KOPT-K1 (cell line): Measurements from ENCODE around the gene ZBTB48.
A peak's percentile ranks its signal among the peaks of the same experiment; 100 is the strongest.

Source experiments
- H3K27ac ChIP-seq: fragments of 200-600 bp; sonication (generic); 2 replicates; pipeline ENCODE4 v1.5.1; 2016; ENCODE audit warnings: antibody characterized with exemption, mild to moderate bottlenecking, low read depth, low read length; ENCODE audit not compliant: poor library complexity, severe bottlenecking
- H3K36me3 ChIP-seq: fragments of 200-600 bp; sonication (generic); 2 replicates; pipeline ENCODE4 v1.5.1; 2017; ENCODE audit warnings: antibody characterized with exemption, mild to moderate bottlenecking, low read length, moderate library complexity; ENCODE audit not compliant: insufficient read depth
- H3K9me3 ChIP-seq: fragments of 200-600 bp; sonication (generic); 2 replicates; pipeline ENCODE4 v1.5.1; 2017; ENCODE audit warnings: antibody characterized with exemption, low read length, mild to moderate bottlenecking; ENCODE audit not compliant: insufficient read depth, poor library complexity, severe bottlenecking

Gene ZBTB48

GRCh38 chr1:6612641-6613360 is 33.0 kb downstream of the ZBTB48 start:
- no peaks in the 10 kb centered on the region for H3K9me3 ChIP-seq
- H3K36me3 ChIP-seq, result peaks cover 14% of the 10 kb centered on the region
- peak overlapping the region; percentile 78 for H3K27ac ChIP-seq

GRCh38 chr1:6613361-6614018 is 33.7 kb downstream of the ZBTB48 start, which contains the start of gene PHF13:
TSS of gene PHF13 (plus strand) at chr1:6613731. CDS start at chr1:6614067, 336 bp downstream.
- Histone ChIP-seq H3K36me3 (peaks cover 21% of the 10 kb centered on the region), H3K27ac (peak within 1 kb of the TSS; percentile 78), H3K9me3 (no peaks in the 10 kb centered on the region)

- no peaks in the 10 kb centered on the region for H3K9me3 ChIP-seq
- peak overlapping the region; percentile 78 for H3K27ac ChIP-seq
- peaks cover 29% of the 10 kb centered on the region for H3K36me3 ChIP-seq
Observed at GRCh38 chr1:6614019-6614928, 34.5 kb downstream of the ZBTB48 start.

DNA sequence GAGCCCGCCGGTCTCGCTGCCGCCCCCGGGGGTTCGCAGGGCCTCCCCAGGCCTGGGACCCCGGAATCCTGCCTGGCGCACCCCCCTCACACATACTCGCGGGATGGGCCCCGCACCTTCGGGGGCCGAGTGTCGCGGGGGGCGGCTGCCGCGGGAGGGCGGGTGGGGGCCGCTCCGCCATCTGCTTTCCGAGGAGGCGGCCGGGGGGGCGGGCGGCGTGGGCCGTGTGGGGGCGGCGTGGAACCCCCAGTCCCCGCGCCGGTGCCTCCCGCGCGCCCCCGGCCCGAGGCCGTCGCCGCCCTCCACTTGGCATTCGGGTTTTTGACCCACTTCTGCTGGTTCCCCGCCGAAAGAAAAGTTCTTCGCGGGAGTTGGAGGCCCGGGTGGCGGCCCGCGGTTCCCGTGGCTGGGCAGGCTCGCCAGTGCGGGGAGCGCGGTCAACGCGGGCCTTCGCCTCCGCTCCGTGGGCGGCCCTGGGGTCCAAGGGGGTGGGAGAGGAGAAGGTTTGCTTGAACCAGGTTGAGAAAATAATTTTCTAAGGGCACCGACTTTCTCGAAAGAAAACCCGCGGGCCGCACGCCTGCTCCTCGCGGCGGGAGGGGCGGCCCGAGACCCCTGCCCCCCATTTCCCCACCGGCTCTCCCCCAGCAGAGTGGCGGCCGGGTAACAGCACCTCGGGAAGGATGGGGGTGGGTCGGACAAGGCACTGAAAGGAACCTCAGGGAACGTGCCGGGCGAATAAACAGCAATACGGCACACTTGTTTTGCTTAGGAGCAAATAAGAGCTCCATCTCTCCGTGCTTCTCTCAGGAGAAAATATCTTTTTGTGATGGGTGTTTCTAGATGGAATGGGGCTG is 35.4 kb downstream of the ZBTB48 start:
- Histone ChIP-seq H3K36me3 (peaks cover 38% of the 10 kb centered on the region), H3K9me3 (no peaks in the 10 kb centered on the region), H3K27ac (no peak overlapping the region)

DNA sequence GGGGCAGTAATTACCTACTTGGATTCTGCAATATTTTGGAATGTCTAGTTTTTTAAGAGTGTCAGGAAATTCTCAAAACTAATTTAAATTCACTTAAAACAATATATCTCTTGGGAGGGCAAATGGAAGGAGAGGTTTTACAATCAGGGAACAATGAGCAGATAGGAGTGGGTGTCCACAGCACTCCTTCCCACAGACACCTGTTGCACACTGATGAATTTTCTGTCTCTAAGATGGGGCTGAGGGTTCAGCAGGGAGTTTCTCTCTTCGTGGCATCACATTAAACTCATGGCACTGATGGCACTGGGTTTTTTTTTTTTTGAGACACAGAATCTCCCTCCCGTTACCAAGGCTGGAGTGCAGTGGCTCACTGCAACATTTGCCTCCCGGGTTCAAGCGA is 39.3 kb downstream of the ZBTB48 start:
- Histone ChIP-seq H3K27ac (no peak overlapping the region), H3K36me3 (peaks cover 76% of the 10 kb centered on the region), H3K9me3 (no peaks in the 10 kb centered on the region)

DNA sequence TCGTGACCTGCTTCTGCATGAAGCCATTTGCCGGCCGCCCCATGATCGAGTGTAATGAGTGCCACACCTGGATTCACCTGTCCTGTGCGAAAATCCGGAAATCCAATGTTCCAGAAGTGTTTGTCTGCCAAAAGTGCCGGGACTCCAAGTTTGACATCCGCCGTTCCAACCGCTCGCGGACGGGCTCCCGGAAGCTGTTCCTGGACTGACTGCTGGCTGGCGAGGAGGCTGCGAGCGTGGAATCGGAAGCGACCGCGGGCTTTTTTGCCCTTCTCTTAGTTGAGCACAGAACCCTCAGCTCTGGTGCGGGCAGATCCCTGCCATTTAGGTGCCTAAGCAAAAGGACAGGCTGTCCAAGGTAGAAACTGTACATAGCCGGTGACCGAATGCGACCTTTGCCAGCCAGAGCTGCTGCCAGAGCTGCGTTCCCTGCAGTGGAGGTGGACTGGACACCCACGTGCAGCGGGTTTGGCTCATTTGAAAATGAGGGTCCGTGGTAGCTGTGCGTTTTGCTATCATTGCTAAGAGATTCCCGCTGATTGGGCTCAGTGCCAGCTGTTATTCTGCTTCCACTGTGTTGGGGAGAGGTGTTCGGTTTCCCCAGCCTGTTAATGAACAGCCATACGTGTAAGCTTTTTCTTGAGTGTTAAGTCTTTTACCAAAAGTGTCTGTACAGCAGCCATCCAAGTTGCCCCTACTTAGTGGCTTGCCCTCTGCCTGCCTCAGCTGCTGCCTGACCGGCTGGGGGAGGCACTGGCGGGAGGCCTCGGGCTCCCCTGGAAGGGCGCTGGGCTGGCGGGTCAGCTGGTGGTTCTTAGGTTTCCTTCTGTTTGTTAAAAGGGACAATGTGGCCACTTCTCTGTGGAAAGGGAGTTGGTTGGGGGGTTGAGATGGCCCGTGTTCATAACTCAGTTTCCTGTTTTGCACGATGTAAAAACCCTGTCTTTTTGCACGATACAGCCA is 41.9 kb downstream of the ZBTB48 start:
- no peak overlapping the region for H3K27ac ChIP-seq
- no peaks in the 10 kb centered on the region for H3K9me3 ChIP-seq
- peaks cover 78% of the 10 kb centered on the region for H3K36me3 ChIP-seq

DNA sequence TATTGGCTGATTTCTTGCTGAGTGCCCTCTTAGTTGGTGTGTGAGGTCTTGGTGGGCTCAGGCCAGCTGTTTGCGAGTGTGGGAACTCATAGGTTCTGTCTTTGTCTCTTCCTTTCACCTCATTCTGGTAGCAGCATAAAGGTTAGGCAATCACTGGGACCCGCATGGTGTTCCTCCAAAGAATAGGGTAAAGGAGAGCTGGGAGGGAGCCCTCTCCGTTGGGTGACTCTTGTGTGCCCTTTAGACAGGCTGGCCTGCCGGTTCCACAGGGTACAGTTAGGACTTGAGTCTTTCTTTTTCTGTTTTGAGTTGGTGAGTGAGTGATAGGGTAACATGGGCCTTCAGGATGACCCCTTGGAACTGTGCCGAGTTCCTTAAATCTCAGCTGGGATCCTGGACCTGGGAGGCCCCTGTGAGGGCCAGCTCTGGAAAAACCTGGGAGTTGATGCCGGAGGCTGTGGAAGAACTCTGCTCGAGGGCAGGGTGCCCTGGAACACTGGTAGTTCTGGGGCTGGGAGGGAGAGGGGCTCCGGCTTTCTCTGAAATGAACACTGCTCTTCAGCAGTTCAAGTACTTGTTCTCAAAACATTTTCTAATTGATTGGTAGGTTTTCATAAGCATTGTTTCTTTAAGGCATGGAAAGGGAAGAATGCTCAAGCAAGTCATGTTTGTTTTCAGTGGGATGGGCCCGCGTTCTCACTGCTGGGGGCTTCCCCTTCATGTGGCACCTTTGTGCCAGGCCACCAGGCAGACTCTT is 42.8 kb downstream of the ZBTB48 start:
- Histone ChIP-seq H3K36me3 (peaks cover 78% of the 10 kb centered on the region), H3K9me3 (no peaks in the 10 kb centered on the region), H3K27ac (no peak overlapping the region)

DNA sequence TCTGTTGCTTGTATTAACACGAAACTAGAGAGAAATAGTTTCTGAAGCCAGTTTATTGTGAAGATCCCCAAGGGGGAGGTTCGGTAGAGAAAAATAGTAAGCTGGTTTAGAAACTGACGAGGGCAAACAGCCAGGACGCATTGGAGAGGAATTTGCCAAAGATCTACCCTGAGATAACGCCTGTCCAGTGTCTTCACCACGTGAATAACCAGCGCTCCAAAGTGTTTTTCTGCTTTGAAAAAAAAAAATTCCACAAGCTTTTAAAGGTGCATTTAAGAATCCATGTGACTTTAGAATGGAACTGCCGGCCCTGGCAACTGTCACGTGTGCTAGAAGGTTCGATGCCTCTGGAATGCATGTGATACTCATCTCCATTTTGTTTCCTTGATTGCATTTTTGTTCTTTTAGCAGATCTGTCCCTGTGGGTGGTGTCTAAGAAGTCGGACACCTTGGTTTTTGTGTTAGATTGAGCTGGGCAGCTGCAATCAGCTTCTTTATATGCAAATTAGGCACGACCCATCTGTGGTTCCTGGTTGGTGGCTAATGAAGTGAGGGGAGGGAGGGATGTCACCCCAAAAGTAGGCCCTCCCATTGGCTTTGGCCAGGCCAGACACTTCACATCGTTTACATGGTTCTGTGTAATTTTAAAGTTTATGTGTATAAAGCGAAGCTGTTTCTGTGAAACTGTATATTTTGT is 43.6 kb downstream of the ZBTB48 start:
- H3K9me3 ChIP-seq, result no peaks in the 10 kb centered on the region
- H3K36me3 ChIP-seq, result peaks cover 78% of the 10 kb centered on the region
- H3K27ac ChIP-seq, result no peak overlapping the region

DNA sequence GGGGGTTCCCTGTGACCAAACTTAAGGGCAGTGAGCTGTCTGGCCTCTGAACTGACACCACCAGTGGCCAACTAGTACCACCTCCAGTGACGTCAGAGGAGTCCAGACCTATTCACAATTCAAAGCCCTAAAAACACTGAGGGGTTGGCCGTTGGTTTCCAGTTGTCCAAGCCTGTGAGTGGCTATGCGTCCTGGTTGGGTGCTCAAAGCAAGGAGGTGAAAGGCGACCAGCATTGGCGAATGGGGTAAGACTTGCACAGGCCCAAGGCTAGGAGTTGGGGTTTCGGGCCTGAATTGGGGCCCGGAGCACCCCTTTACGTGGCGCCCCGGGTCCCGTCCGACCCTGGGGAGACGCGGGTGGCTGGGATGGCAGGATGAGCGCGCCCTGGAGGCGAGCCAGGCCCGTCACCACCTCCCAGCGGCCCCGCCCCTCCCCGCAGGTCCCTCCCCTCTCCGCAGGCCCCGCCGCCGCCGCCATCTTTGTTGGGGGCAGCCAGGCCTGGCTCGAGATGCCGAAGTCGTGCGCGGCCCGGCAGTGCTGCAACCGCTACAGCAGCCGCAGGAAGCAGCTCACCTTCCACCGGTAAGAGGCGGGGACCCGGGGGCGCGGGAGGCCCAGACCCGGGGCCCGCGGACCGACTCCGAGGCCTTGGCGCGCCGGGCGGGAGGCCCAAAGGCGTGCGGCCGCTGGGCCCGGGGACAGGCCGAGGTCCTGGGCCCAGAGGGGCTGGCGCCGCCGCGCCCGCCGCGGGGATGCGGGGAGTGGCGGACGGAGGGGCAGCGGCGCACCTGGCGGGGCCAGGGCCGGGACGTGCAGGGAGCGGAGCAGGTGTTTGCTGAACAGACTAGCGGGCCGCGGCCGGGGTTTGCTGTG is 45.2 kb downstream of the ZBTB48 start, which contains the start of gene THAP3:
Gene THAP3 (plus strand): TSS at position 159 of the 874 bp plus-strand sequence. CDS start 351 bp downstream, at position 510.
- peaks cover 78% of the 10 kb centered on the region for H3K36me3 ChIP-seq
- no peaks in the 10 kb centered on the region for H3K9me3 ChIP-seq
- peak within 1 kb of the TSS; percentile 70 for H3K27ac ChIP-seq

- no peaks in the 10 kb centered on the region for H3K9me3 ChIP-seq
- H3K27ac ChIP-seq, result peak overlapping the region; percentile 70
- H3K36me3 ChIP-seq, result peaks cover 76% of the 10 kb centered on the region
Observed at GRCh38 chr1:6625584-6626149, 45.9 kb downstream of the ZBTB48 start.

- H3K27ac ChIP-seq, result no peak overlapping the region
- H3K36me3 ChIP-seq, result peaks cover 68% of the 10 kb centered on the region
- no peaks in the 10 kb centered on the region for H3K9me3 ChIP-seq
Observed at GRCh38 chr1:6627031-6627430, 47.2 kb downstream of the ZBTB48 start.
